HFF-Myc (cell line): ENCODE results near the gene SYT10.

Experiments used
- DNase-seq: peaks from one replicate; pipeline ENCODE4 v3.0.0-alpha.2; 2011; ENCODE audit warnings: low read depth; ENCODE audit errors: extremely low read depth
- H3K4me3 ChIP-seq: replicated peaks from 2 replicates; pipeline ENCODE4 v1.5.1; 2011; ENCODE audit warnings: low read depth, mild to moderate bottlenecking, control low read depth, low read length
- CTCF ChIP-seq: IDR thresholded peaks from 2 replicates; pipeline ENCODE4 v1.5.1; 2012; ENCODE audit warnings: mild to moderate bottlenecking, low read depth, low read length, control low read depth; ENCODE audit errors: missing control alignments

SYT10 gene

GRCh38 chr12:33455096-33455495 lies 15.5 kb upstream of the SYT10 start:
- H3K4me3 ChIP-seq: no peak overlapping the region
- DNase-seq: no peak
- TF ChIP-seq CTCF: no peak

- DNase-seq: no peak
- no peak for TF ChIP-seq CTCF
- no peak overlapping the region for H3K4me3 ChIP-seq
These were observed 10.9 kb upstream of the SYT10 start for GRCh38 chr12:33450480-33450879.

- no peak for DNase-seq
- H3K4me3 ChIP-seq: no peak overlapping the region
- TF ChIP-seq CTCF: no peak
These were observed 858 bp upstream of the SYT10 start for GRCh38 chr12:33440477-33440876.

GRCh38 chr12:33438851-33439586 lies 600 bp downstream of the SYT10 start:
- peak; percentile 0 for DNase-seq
- peak overlapping the region; percentile 38 for H3K4me3 ChIP-seq
- no peak for TF ChIP-seq CTCF

- no peak overlapping the region for H3K4me3 ChIP-seq
- no peak for TF ChIP-seq CTCF
- no peak for DNase-seq
These were observed 1.4 kb downstream of the SYT10 start for GRCh38 chr12:33438025-33438772.

- H3K4me3 ChIP-seq: no peak overlapping the region
- TF ChIP-seq CTCF: no peak
- no peak for DNase-seq
These were observed 2.0 kb downstream of the SYT10 start for GRCh38 chr12:33437598-33437997.
